Right renal cortex interstitium (tissue), 3 donors: ENCODE measurements around the gene CPLX4. TPM values are rescaled to one million over a fixed set of nuclear protein-coding genes. Genes with fewer than 3 reads are reported as not detected.

Source experiments
- polyA plus RNA-seq, 3 donors: library from polyadenylated mRNA; unstranded; fragments of 120-200 nt; gene quantifications; one replicate each; pipeline ENCODE4 v1.2.1, GENCODE V29; 2013; ENCODE audit not compliant: insufficient read length in 3 of 3

The CPLX4 gene
- polyA plus RNA-seq, 3 donors = 0.11 to 0.22 (median 0.18) TPM

Other genes with a start within 250 kb of the CPLX4 start
- gene SEC11C, start 178.8 kb downstream of the CPLX4 start, polyA plus RNA-seq = 10 to 100 TPM; 69.1 to 83.3 (median 72.9) TPM
- 1 to 10 TPM in 2 of 3 donors, not detected in 1; 1.5 to 1.6 TPM for gene GRP, start 98.5 kb downstream of the CPLX4 start, polyA plus RNA-seq
- gene RAX, start 45.2 kb downstream of the CPLX4 start, polyA plus RNA-seq = not detected
- gene LMAN1, start 40.6 kb upstream of the CPLX4 start, polyA plus RNA-seq = 100 to 1,000 TPM; 108 to 114 (median 109) TPM